Loucy (cell line): Measurements from ENCODE around the gene DHX34.

ENCODE experiments used
- H2AFZ ChIP-seq: fragments of 200-600 bp; sonication (generic); 2 replicates; pipeline ENCODE4 v1.6.0; 2016; ENCODE audit warnings: antibody characterized with exemption, mild to moderate bottlenecking, low read length, moderate library complexity
- H3F3A ChIP-seq: fragments of 200-600 bp; 2 replicates; pipeline ENCODE4 v1.6.0; 2016; ENCODE audit warnings: antibody characterized with exemption, low read depth, mild to moderate bottlenecking
- H3K27me3 ChIP-seq: fragments of 200-600 bp; sonication (generic); 2 replicates; pipeline ENCODE4 v1.6.1; 2014; ENCODE audit warnings: low read length, mild to moderate bottlenecking; ENCODE audit not compliant: insufficient read depth, poor library complexity, severe bottlenecking
- H3K36me3 ChIP-seq: fragments of 200-600 bp; sonication (generic); 2 replicates; pipeline ENCODE4 v1.6.1; 2016; ENCODE audit warnings: low read length; ENCODE audit not compliant: insufficient read depth
- H3K4me1 ChIP-seq: fragments of 200-600 bp; sonication (generic); 2 replicates; pipeline ENCODE4 v1.5.1; 2014; ENCODE audit warnings: low read length, mild to moderate bottlenecking; ENCODE audit not compliant: insufficient read depth, poor library complexity, severe bottlenecking
- H3K4me2 ChIP-seq: fragments of 200-600 bp; sonication (generic); 2 replicates; pipeline ENCODE4 v1.6.0; 2014; ENCODE audit warnings: antibody characterized with exemption, low read length, low read depth, mild to moderate bottlenecking; ENCODE audit not compliant: poor library complexity, severe bottlenecking
- H3K4me3 ChIP-seq: fragments of 200-600 bp; sonication (generic); 2 replicates; pipeline ENCODE4 v1.5.1; 2014; ENCODE audit warnings: low read length, mild to moderate bottlenecking, mixed read lengths; ENCODE audit not compliant: poor library complexity, severe bottlenecking
- H3K79me2 ChIP-seq: fragments of 200-600 bp; sonication (generic); 2 replicates; pipeline ENCODE4 v1.6.1; 2014; ENCODE audit warnings: low read length; ENCODE audit not compliant: insufficient read depth
- H3K9ac ChIP-seq: fragments of 200-600 bp; sonication (generic); 2 replicates; pipeline ENCODE4 v1.6.0; 2014; ENCODE audit warnings: mild to moderate bottlenecking, low read depth, low read length, moderate library complexity; ENCODE audit not compliant: poor library complexity, severe bottlenecking
- H3K9me2 ChIP-seq: fragments of 200-600 bp; sonication (generic); replicated peaks from 2 replicates; pipeline ENCODE4 v1.6.1; 2016; ENCODE audit warnings: low read depth, low read length, mixed read lengths
- H3K9me3 ChIP-seq: fragments of 200-600 bp; sonication (generic); 2 replicates; pipeline ENCODE4 v1.6.1; 2014; ENCODE audit warnings: mild to moderate bottlenecking, antibody characterized with exemption, low read length, low read depth; ENCODE audit not compliant: insufficient read depth
- H4K20me1 ChIP-seq: fragments of 200-600 bp; sonication (generic); 2 replicates; pipeline ENCODE4 v1.6.0; 2014; ENCODE audit warnings: antibody characterized with exemption, low read length, mild to moderate bottlenecking; ENCODE audit not compliant: insufficient read depth, poor library complexity, severe bottlenecking
- EZH2phosphoT487 ChIP-seq: fragments of 200-600 bp; IDR thresholded peaks from 2 replicates; pipeline ENCODE4 v1.6.1; 2018; ENCODE audit warnings: antibody characterized with exemption, mild to moderate bottlenecking, moderate library complexity, borderline replicate concordance
- TF ChIP-seq, protein P1 (sequence below): fragments of 200-600 bp; sonication (generic); conservative IDR thresholded peaks from 2 replicates; pipeline ENCODE4 v1.5.1; 2014; ENCODE audit warnings: mild to moderate bottlenecking, antibody characterized with exemption, low read length

DHX34 gene

DNA sequence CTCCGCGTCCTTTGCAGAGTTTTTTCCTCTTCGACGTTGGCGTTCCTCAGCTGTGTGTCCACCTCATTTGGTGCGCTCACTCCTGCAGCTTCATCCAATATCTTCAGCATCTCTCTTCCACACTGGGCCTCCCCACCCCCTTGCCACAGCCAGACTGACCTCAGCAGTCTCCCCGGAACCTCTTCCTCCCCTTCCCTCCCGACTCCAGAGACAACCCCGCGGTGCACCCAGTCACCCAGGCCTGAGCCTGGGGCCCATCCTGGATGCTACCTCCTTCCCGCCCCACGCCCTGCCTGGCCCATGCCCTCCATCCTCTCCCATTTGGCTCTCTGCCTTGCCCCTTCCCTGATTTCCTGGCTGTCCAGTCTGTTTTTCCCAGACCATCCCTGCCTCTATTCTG lies 25.2 kb upstream of the DHX34 start:
- H3K9ac ChIP-seq: no peak overlapping the region
- no peak overlapping the region for H2AFZ ChIP-seq
- no peaks in the 10 kb centered on the region for H4K20me1 ChIP-seq
- H3F3A ChIP-seq: no peaks in the 10 kb centered on the region
- H3K4me2 ChIP-seq: no peak overlapping the region
- H3K9me3 ChIP-seq: no peaks in the 10 kb centered on the region
- H3K36me3 ChIP-seq: no peaks in the 10 kb centered on the region
- no peaks in the 10 kb centered on the region for H3K9me2 ChIP-seq
- no peak overlapping the region for H3K4me3 ChIP-seq
- H3K4me1 ChIP-seq: no peaks in the 10 kb centered on the region
- no peaks in the 10 kb centered on the region for H3K79me2 ChIP-seq
- TF ChIP-seq, protein P1, sequence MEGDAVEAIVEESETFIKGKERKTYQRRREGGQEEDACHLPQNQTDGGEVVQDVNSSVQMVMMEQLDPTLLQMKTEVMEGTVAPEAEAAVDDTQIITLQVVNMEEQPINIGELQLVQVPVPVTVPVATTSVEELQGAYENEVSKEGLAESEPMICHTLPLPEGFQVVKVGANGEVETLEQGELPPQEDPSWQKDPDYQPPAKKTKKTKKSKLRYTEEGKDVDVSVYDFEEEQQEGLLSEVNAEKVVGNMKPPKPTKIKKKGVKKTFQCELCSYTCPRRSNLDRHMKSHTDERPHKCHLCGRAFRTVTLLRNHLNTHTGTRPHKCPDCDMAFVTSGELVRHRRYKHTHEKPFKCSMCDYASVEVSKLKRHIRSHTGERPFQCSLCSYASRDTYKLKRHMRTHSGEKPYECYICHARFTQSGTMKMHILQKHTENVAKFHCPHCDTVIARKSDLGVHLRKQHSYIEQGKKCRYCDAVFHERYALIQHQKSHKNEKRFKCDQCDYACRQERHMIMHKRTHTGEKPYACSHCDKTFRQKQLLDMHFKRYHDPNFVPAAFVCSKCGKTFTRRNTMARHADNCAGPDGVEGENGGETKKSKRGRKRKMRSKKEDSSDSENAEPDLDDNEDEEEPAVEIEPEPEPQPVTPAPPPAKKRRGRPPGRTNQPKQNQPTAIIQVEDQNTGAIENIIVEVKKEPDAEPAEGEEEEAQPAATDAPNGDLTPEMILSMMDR: no peak
- TF ChIP-seq EZH2phosphoT487: no peak
- H3K27me3 ChIP-seq: no peaks in the 10 kb centered on the region

DNA sequence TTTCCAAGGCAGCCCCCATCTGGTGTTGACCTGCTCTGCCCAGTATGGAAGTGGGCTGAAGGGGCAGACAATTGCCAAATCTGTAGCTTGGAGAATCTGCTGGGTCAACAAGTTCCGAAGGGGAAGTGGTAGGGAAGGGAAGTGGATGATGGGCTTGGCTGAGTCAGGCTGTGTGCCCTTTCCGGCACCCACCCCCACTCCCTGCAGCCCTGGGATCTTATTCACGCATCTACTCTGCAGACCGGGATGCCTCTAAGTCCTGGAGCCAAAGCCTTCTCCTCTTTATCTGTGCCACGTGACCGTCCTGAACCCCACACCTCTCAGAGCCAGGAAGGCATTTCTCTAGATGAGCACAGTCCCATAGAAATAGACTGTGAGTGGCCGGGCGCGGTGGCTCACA lies 24.6 kb upstream of the DHX34 start:
- no peaks in the 10 kb centered on the region for H4K20me1 ChIP-seq
- H3K9me2 ChIP-seq: no peaks in the 10 kb centered on the region
- H3K4me1 ChIP-seq: no peaks in the 10 kb centered on the region
- H3K36me3 ChIP-seq: no peaks in the 10 kb centered on the region
- H3K27me3 ChIP-seq: no peaks in the 10 kb centered on the region
- no peaks in the 10 kb centered on the region for H3K9me3 ChIP-seq
- no peaks in the 10 kb centered on the region for H3K79me2 ChIP-seq
- no peak overlapping the region for H3K9ac ChIP-seq
- H3F3A ChIP-seq: no peaks in the 10 kb centered on the region
- no peak overlapping the region for H2AFZ ChIP-seq
- TF ChIP-seq, protein P1: no peak
- TF ChIP-seq EZH2phosphoT487: no peak
- H3K4me3 ChIP-seq: no peak overlapping the region
- no peak overlapping the region for H3K4me2 ChIP-seq

DNA sequence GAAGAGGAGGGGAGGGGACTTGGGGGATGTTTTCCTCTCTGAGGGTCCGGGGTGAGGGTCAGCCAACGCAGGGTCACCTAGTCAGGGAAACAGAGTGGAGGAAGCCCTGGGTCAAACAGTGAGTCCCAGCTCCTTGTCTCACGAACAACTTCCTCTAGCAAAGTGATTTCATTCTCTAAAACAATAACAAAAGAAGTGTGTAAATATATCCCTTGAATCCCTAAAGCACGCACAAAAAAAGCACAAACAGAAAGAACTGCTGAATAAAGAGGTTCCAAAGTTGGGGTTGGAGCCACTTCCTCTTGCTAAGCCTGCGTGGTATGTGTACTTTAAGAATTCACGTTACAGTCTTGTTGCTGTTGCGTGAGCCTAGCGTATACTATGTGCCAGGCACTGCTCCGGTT lies 18.6 kb upstream of the DHX34 start:
- H3F3A ChIP-seq: no peaks in the 10 kb centered on the region
- H4K20me1 ChIP-seq: no peaks in the 10 kb centered on the region
- H3K36me3 ChIP-seq: no peaks in the 10 kb centered on the region
- no peak overlapping the region for H3K4me2 ChIP-seq
- peak overlapping the region; percentile 28; the same call in 1 of the 2 replicates for H2AFZ ChIP-seq
- TF ChIP-seq EZH2phosphoT487: no peak
- no peaks in the 10 kb centered on the region for H3K79me2 ChIP-seq
- no peaks in the 10 kb centered on the region for H3K9me3 ChIP-seq
- H3K4me1 ChIP-seq: no peaks in the 10 kb centered on the region
- H3K9me2 ChIP-seq: no peaks in the 10 kb centered on the region
- H3K4me3 ChIP-seq: no peak overlapping the region
- no peaks in the 10 kb centered on the region for H3K27me3 ChIP-seq
- H3K9ac ChIP-seq: no peak overlapping the region

DNA sequence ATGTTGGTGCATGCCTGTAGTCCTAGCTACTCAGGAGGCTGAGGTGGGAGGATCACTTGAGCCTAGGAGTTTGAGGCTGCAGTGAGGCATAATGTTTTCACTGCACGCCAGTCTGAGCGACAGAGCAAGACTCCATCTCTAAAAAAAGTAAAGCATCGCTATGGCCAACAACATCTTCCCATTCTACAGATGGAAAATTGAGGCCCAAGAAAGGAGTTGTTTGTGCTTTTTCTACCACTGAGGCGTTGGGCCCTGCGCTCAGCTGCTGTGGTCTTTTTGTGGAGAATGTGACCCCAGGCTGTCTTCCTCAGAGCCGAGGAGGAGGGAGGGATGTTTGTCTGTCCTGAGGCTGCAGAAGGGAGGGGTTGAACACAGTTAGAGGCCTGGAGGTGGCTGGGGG lies 17.6 kb upstream of the DHX34 start:
- H3K4me3 ChIP-seq: no peak overlapping the region
- H3K4me1 ChIP-seq: peaks cover 2% of the 10 kb centered on the region
- H3K9me2 ChIP-seq: no peaks in the 10 kb centered on the region
- H3K79me2 ChIP-seq: no peaks in the 10 kb centered on the region
- no peaks in the 10 kb centered on the region for H3K9me3 ChIP-seq
- no peak overlapping the region for H3K9ac ChIP-seq
- H2AFZ ChIP-seq: no peak overlapping the region
- no peak overlapping the region for H3K4me2 ChIP-seq
- no peaks in the 10 kb centered on the region for H3K27me3 ChIP-seq
- no peaks in the 10 kb centered on the region for H3F3A ChIP-seq
- H3K36me3 ChIP-seq: no peaks in the 10 kb centered on the region
- TF ChIP-seq EZH2phosphoT487: no peak
- TF ChIP-seq, protein P1: no peak
- no peaks in the 10 kb centered on the region for H4K20me1 ChIP-seq
